PC-3 (cell line): ENCODE data around the gene NKD2. TPM values are rescaled to one million over a fixed set of nuclear protein-coding genes. Genes with fewer than 3 reads are reported as not detected.
"Not testable (repeated sequence)": the region's sequence is repeated elsewhere in the genome, so short reads cannot be mapped to it uniquely, and the experiment has no call there.

Experiments
- ATAC-seq: fragments of 200-7000 bp; cut with Tn5 transposase; 2 replicates; pipeline ENCODE4 v1.9.1; 2020; ENCODE audit warnings: mild to moderate bottlenecking, moderate library complexity
- BruUV-seq: library from RNA; stranded (reverse); fragments of 400-500 nt; replicated peaks from 2 replicates; lab custom pipeline; 2021; lab: Mats Ljungman, UMichigan
- CTCF ChIA-PET: fragments of 300-600 bp; sonication (Branson Sonifier 250); formaldehyde crosslinking; loops from one replicate; lab custom pipeline; 2022; ENCODE audit warnings: antibody characterized with exemption; lab: Charles Lee
- POLR2A ChIA-PET: fragments of 300-600 bp; sonication (Branson Sonifier 250); formaldehyde crosslinking; loops from one replicate; lab custom pipeline; 2022; ENCODE audit warnings: antibody characterized with exemption; ENCODE audit not compliant: unreplicated experiment; lab: Charles Lee
- DNase-seq: peaks from one replicate; pipeline ENCODE4 v3.0.0-alpha.2; 2015
- H2AFZ ChIP-seq: fragments of 300-600 bp; sonication (generic); 2 replicates; pipeline ENCODE4 v1.6.0; 2016; ENCODE audit warnings: antibody characterized with exemption, low read length
- H3F3A ChIP-seq: fragments of 300-600 bp; sonication (generic); one replicate; pipeline ENCODE4 v1.6.0; 2017; ENCODE audit warnings: antibody characterized with exemption, low read length, control low read depth, mild to moderate bottlenecking; ENCODE audit not compliant: unreplicated experiment
- H3K27ac ChIP-seq: fragments of 300-600 bp; sonication (generic); 2 replicates; pipeline ENCODE4 v1.5.1; 2016; ENCODE audit warnings: mild to moderate bottlenecking, low read length
- H3K27me3 ChIP-seq: fragments of 300-600 bp; sonication (generic); 2 replicates; pipeline ENCODE4 v1.6.1; 2016; ENCODE audit warnings: low read length, mixed read lengths
- H3K36me3 ChIP-seq: fragments of 300-600 bp; sonication (generic); 2 replicates; pipeline ENCODE4 v1.6.1; 2016; ENCODE audit warnings: low read depth, mixed run types, low read length, mixed read lengths
- H3K4me1 ChIP-seq: fragments of 300-600 bp; sonication (generic); 2 replicates; pipeline ENCODE4 v1.5.1; 2016; ENCODE audit warnings: low read length; ENCODE audit not compliant: insufficient read depth
- H3K4me2 ChIP-seq: fragments of 300-600 bp; sonication (generic); 2 replicates; pipeline ENCODE4 v1.6.0; 2016; ENCODE audit warnings: low read length
- H3K4me3 ChIP-seq: fragments of 300-600 bp; sonication (generic); 2 replicates; pipeline ENCODE4 v1.5.1; 2016; ENCODE audit warnings: mild to moderate bottlenecking, low read length, mixed read lengths
- H3K79me2 ChIP-seq: fragments of 300-600 bp; sonication (generic); 2 replicates; pipeline ENCODE4 v1.6.1; 2017; ENCODE audit warnings: low read length, mixed read lengths
- H3K9ac ChIP-seq: fragments of 300-600 bp; sonication (generic); 2 replicates; pipeline ENCODE4 v1.6.0; 2016; ENCODE audit warnings: mild to moderate bottlenecking, low read length
- H3K9me2 ChIP-seq: fragments of 300-600 bp; sonication (generic); replicated peaks from 2 replicates; pipeline ENCODE4 v1.6.1; 2016; ENCODE audit warnings: mixed run types, low read length, mixed read lengths
- H3K9me3 ChIP-seq: fragments of 300-600 bp; sonication (generic); 2 replicates; pipeline ENCODE4 v1.6.1; 2016; ENCODE audit warnings: low read length, mixed read lengths
- H4K20me1 ChIP-seq: fragments of 300-600 bp; sonication (generic); 2 replicates; pipeline ENCODE4 v1.6.1; 2016; ENCODE audit warnings: low read length, mixed read lengths
- EZH2 ChIP-seq: fragments of 300-600 bp; sonication (generic); IDR thresholded peaks from one replicate; pipeline ENCODE4 v1.6.1; 2017; ENCODE audit warnings: antibody characterized with exemption, mild to moderate bottlenecking, low read length; ENCODE audit not compliant: unreplicated experiment
- EZH2phosphoT487 ChIP-seq: fragments of 300-600 bp; sonication (generic); IDR thresholded peaks from 2 replicates; pipeline ENCODE4 v1.6.1; 2018; ENCODE audit warnings: mild to moderate bottlenecking, antibody characterized with exemption, low read length, borderline replicate concordance
- intact Hi-C: fragments of 100-400 bp; cut with micrococcal nuclease; formaldehyde crosslinking; loops from 2 replicates; pipeline ENCODE4 v1.9.0; 2023
- total RNA-seq: library from RNA; depleted of rRNA; stranded (reverse); fragments of >200 nt; gene quantifications from 2 replicates; pipeline ENCODE4 v1.2.3, GENCODE V29; 2014
- TF ChIP-seq, protein P1 (sequence below): fragments of 300-600 bp; sonication (generic); conservative IDR thresholded peaks from 2 replicates; pipeline ENCODE4 v1.5.1; 2017; ENCODE audit warnings: antibody characterized with exemption, low read depth, mild to moderate bottlenecking, low read length

Gene NKD2
- total RNA-seq, 1 experiment from 2014 or later, result 1.6 TPM

GRCh38 chr5:968881-969280, 39.7 kb upstream of the NKD2 start:
- Histone ChIP-seq H4K20me1 (no peaks in the 10 kb centered on the region), H3K4me3 (no peak overlapping the region), H3F3A (no peaks in the 10 kb centered on the region), H3K79me2 (no peaks in the 10 kb centered on the region), H3K27ac (no peak overlapping the region), H3K4me2 (no peak overlapping the region), H2AFZ (no peak overlapping the region), H3K27me3 (peaks cover 72% of the 10 kb centered on the region), H3K36me3 (no peaks in the 10 kb centered on the region), H3K9me3 (no peaks in the 10 kb centered on the region), H3K9ac (no peak overlapping the region), H3K9me2 (no peaks in the 10 kb centered on the region), H3K4me1 (no peaks in the 10 kb centered on the region)
- POLR2A ChIA-PET, result no interaction called here
- TF ChIP-seq, protein P1, sequence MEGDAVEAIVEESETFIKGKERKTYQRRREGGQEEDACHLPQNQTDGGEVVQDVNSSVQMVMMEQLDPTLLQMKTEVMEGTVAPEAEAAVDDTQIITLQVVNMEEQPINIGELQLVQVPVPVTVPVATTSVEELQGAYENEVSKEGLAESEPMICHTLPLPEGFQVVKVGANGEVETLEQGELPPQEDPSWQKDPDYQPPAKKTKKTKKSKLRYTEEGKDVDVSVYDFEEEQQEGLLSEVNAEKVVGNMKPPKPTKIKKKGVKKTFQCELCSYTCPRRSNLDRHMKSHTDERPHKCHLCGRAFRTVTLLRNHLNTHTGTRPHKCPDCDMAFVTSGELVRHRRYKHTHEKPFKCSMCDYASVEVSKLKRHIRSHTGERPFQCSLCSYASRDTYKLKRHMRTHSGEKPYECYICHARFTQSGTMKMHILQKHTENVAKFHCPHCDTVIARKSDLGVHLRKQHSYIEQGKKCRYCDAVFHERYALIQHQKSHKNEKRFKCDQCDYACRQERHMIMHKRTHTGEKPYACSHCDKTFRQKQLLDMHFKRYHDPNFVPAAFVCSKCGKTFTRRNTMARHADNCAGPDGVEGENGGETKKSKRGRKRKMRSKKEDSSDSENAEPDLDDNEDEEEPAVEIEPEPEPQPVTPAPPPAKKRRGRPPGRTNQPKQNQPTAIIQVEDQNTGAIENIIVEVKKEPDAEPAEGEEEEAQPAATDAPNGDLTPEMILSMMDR, result no peak
- TF ChIP-seq EZH2 (no peak), EZH2phosphoT487 (no peak)
- CTCF ChIA-PET, result no interaction called here
- ATAC-seq (no peak), DNase-seq (no peak)
- intact Hi-C loops, result no loop called here
- no TSS peak for BruUV-seq

- ChIA-PET CTCF (no interaction called here), POLR2A (no interaction called here)
- Histone ChIP-seq H3K27me3 (peaks cover 77% of the 10 kb centered on the region), H3K27ac (no peak overlapping the region), H3K4me1 (no peaks in the 10 kb centered on the region), H3K9me3 (no peaks in the 10 kb centered on the region), H3K9me2 (no peaks in the 10 kb centered on the region), H3K36me3 (no peaks in the 10 kb centered on the region), H3K4me3 (no peak overlapping the region), H3K4me2 (no peak overlapping the region), H3K79me2 (no peaks in the 10 kb centered on the region), H3K9ac (no peak overlapping the region), H3F3A (no peaks in the 10 kb centered on the region), H4K20me1 (no peaks in the 10 kb centered on the region), H2AFZ (no peak overlapping the region)
- ATAC-seq, result no peak
- intact Hi-C loops, result no loop called here
- no TSS peak for BruUV-seq
- no peak for DNase-seq
- TF ChIP-seq EZH2phosphoT487, result no peak
- TF ChIP-seq EZH2, result no peak
- TF ChIP-seq, protein P1, result no peak
Observed at GRCh38 chr5:969408-969839, 39.2 kb upstream of the NKD2 start.

GRCh38 chr5:972575-972974, 36.0 kb upstream of the NKD2 start:
- BruUV-seq, H2AFZ ChIP-seq, H3K27ac ChIP-seq, H4K20me1 ChIP-seq, H3K4me1 ChIP-seq, H3K4me3 ChIP-seq, DNase-seq, H3K9ac ChIP-seq, ATAC-seq, H3K36me3 ChIP-seq, H3K9me3 ChIP-seq, H3K4me2 ChIP-seq, H3K9me2 ChIP-seq, intact Hi-C loops, H3K79me2 ChIP-seq, H3F3A ChIP-seq, CTCF ChIA-PET, POLR2A ChIA-PET: not testable (repeated sequence)
- peaks cover 53% of the 10 kb centered on the region for H3K27me3 ChIP-seq
